ENCODE results near the gene PDIA5. TPM values are rescaled to one million over a fixed set of nuclear protein-coding genes. Genes with fewer than 3 reads are reported as not detected.
A peak's percentile ranks its signal among the peaks of the same experiment; 100 is the strongest.

Gene PDIA5
- total and polyA plus RNA-seq, 2 of the 4 experiments (the other 2 are of a cell fraction), result 19.4 to 42.0 TPM

GRCh38 chr3:123143669-123144411 lies 77.0 kb downstream of the PDIA5 start:
- H2BK20ac ChIP-seq (ENCODE audit: low read depth, low read length), result no peak overlapping the region
- intact Hi-C loops (cut with micrococcal nuclease), result no loop called here
- no peaks in the 10 kb centered on the region for H3K27me3 ChIP-seq (ENCODE audit: control insufficient read depth, insufficient read depth, low read length)
- in situ Hi-C loops (cut with MboI; ENCODE audit: low sequenced_read_pairs), result no loop called here
- H2BK120ac ChIP-seq (ENCODE audit: low read depth, low read length), result no peak overlapping the region
- H3K4ac ChIP-seq (ENCODE audit: low read depth, low read length), result no peak overlapping the region
- no peak overlapping the region for H3K9ac ChIP-seq (ENCODE audit: low read depth, low read length)
- no peak overlapping the region for H2AK9ac ChIP-seq (replicated peaks; ENCODE audit: low read depth, low read length, poor library complexity)
- no peak overlapping the region; the same call in 1 of the 2 replicates for H3K14ac ChIP-seq (replicated peaks; ENCODE audit: low read depth, low read length)
- no peaks in the 10 kb centered on the region; a peak in 2 of 4 replicates for H3K79me1 ChIP-seq (ENCODE audit: low read depth in 1 of 2, low read length in 2 of 2)
- no peak overlapping the region for H3K4me3 ChIP-seq (ENCODE audit: insufficient read depth, low read depth, low read length)
- H4K8ac ChIP-seq (ENCODE audit: low read depth in 2 of 2, low read length in 2 of 2), result no peak overlapping the region
- H2BK5ac ChIP-seq (ENCODE audit: low read depth, low read length, poor library complexity, severe bottlenecking), result no peak overlapping the region
- H2BK15ac ChIP-seq (ENCODE audit: low read depth, low read length), result no peak overlapping the region
- no peak overlapping the region for H2AK5ac ChIP-seq (ENCODE audit: low read depth, low read length)
- no peak overlapping the region for H3K23ac ChIP-seq (ENCODE audit: low read depth, low read length)
- peak; percentile 5 for DNase-seq
- peaks cover 3% of the 10 kb centered on the region; the same call in 1 of the 2 replicates for H3K4me1 ChIP-seq (ENCODE audit: control insufficient read depth, insufficient read depth, low read length)
- H4K5ac ChIP-seq (ENCODE audit: low read depth, low read length), result no peak overlapping the region
- H3K36me3 ChIP-seq (ENCODE audit: control insufficient read depth, insufficient read depth, low read length), result peaks cover 31% of the 10 kb centered on the region
- H3K9me3 ChIP-seq (ENCODE audit: control insufficient read depth, insufficient read depth, low read length), result no peaks in the 10 kb centered on the region
- no peak overlapping the region for H3K4me2 ChIP-seq (ENCODE audit: low read depth, low read length)
- no peak overlapping the region for H4K91ac ChIP-seq (ENCODE audit: insufficient read depth, low read depth, low read length)
- TF ChIP-seq CHD1 (IDR thresholded peaks at IDR 0.05; ENCODE audit: low read depth, low read length) (no peak), RAD21 (IDR thresholded peaks at IDR 0.05; ENCODE audit: low read length) (no peak), MAFK (IDR thresholded peaks at IDR 0.05; ENCODE audit: low read depth, low read length) (no peak), POLR2A (IDR thresholded peaks at IDR 0.05; ENCODE audit: low read depth, low read length) (no peak), MXI1 (IDR thresholded peaks at IDR 0.05; ENCODE audit: borderline replicate concordance, low read depth, low read length) (no peak)
- peaks cover 6% of the 10 kb centered on the region; the same call in 1 of the 2 replicates for H3K9me1 ChIP-seq (ENCODE audit: insufficient read depth, low read length)
- no TSS peak for BruUV-seq (replicated peaks)
- H3K56ac ChIP-seq (ENCODE audit: extremely low read depth, insufficient read depth, low read length), result no peak overlapping the region
- POLR2A ChIA-PET (ENCODE audit: unreplicated experiment), result no interaction called here
- WGBS, 2 experiments (ENCODE audit: extremely low coverage in 2 of 2, insufficient read length in 1 of 2), result 74% methylated on average over 3 of the region's 10 CpGs; no CpG with 5 or more reads in 1 of the 2 experiments
- H2AFZ ChIP-seq (replicated peaks; ENCODE audit: low read length, poor library complexity), result no peak overlapping the region
- no peak overlapping the region for H3K18ac ChIP-seq (ENCODE audit: low read depth, low read length)
- no peaks in the 10 kb centered on the region; the same call in 1 of the 2 replicates for H4K20me1 ChIP-seq (ENCODE audit: insufficient read depth, low read length)
- dilution Hi-C loops (cut with HindIII; ENCODE audit: low sequenced_read_pairs, unreplicated experiment), result no loop called here
- H3K27ac ChIP-seq (ENCODE audit: insufficient read depth, low read length), result no peak overlapping the region
- peak; percentile 85 for ATAC-seq (ENCODE audit: low read depth)
- CTCF ChIA-PET, result no interaction called here
